Measurements from ENCODE around the gene OPRM1. TPM values are rescaled to one million over a fixed set of nuclear protein-coding genes. Genes with fewer than 3 reads are reported as not detected.

Gene OPRM1
- total and polyA plus RNA-seq, 11 donors, result not detected

- Histone ChIP-seq H3K27me3 (no peaks in the 10 kb centered on the region), H3K4me3 (no peak overlapping the region), H3K36me3 (no peaks in the 10 kb centered on the region), H3K4me1 (peaks cover 0 to 17% (median 0%) of the 10 kb centered on the region in 12 donors), H3K9me3 (no peaks in the 10 kb centered on the region), H3K27ac (no peak overlapping the region)
- DNase-seq, result no peak
- 94 to 96% (median 95%) methylated on average over 13 of the region's 13 CpGs for WGBS, 4 donors
- TF ChIP-seq CTCF (IDR thresholded peaks at IDR 0.05), result no peak
- no peak for TF ChIP-seq POLR2A (IDR thresholded peaks at IDR 0.05)
- ATAC-seq, result no peak
- intact Hi-C loops (cut with DNase I), result no loop called here
Observed at GRCh38 chr6:154242617-154243357, 203.7 kb downstream of the OPRM1 start.

GRCh38 chr6:154243793-154244750, 205.0 kb downstream of the OPRM1 start:
- 77 to 82% (median 79%) methylated on average over 6 of the region's 6 CpGs for WGBS, 4 donors
- Histone ChIP-seq H3K4me3 (peak overlapping the region in 1 of 12 donors; percentile 51), H3K9me3 (no peaks in the 10 kb centered on the region), H3K36me3 (no peaks in the 10 kb centered on the region), H3K4me1 (peaks cover 0 to 20% (median 0%) of the 10 kb centered on the region in 12 donors), H3K27ac (peak overlapping the region in 1 of 12 donors; percentile 78), H3K27me3 (no peaks in the 10 kb centered on the region)
- intact Hi-C loops (cut with DNase I), result no loop called here
- ATAC-seq, result no peak
- no peak for TF ChIP-seq CTCF (IDR thresholded peaks at IDR 0.05)
- no peak for TF ChIP-seq POLR2A (IDR thresholded peaks at IDR 0.05)
- no peak for DNase-seq

GRCh38 chr6:154245506-154245905, 206.5 kb downstream of the OPRM1 start:
- Histone ChIP-seq H3K4me1 (peaks cover 0 to 27% (median 0%) of the 10 kb centered on the region in 12 donors), H3K27me3 (no peaks in the 10 kb centered on the region), H3K27ac (peak overlapping the region in 1 of 12 donors; percentile 78), H3K36me3 (no peaks in the 10 kb centered on the region), H3K4me3 (peak overlapping the region in 1 of 12 donors; percentile 51), H3K9me3 (no peaks in the 10 kb centered on the region)
- DNase-seq, result no peak
- 67 to 86% (median 70%) methylated on average over 5 of the region's 5 CpGs for WGBS, 4 donors
- TF ChIP-seq CTCF (IDR thresholded peaks at IDR 0.05) (no peak), POLR2A (IDR thresholded peaks at IDR 0.05) (no peak)
- ATAC-seq, result no peak
- intact Hi-C loops (cut with DNase I), result no loop called here

- WGBS, 4 donors, result 73 to 87% (median 80%) methylated on average over 7 of the region's 7 CpGs
- Histone ChIP-seq H3K4me3 (peak overlapping the region in 3 of 12 donors; percentile 28 to 51 (median 34)), H3K36me3 (no peaks in the 10 kb centered on the region), H3K4me1 (peaks cover 0 to 32% (median 0%) of the 10 kb centered on the region in 12 donors), H3K9me3 (no peaks in the 10 kb centered on the region), H3K27me3 (no peaks in the 10 kb centered on the region), H3K27ac (peak overlapping the region in 1 of 12 donors; percentile 78)
- DNase-seq, result no peak
- intact Hi-C loops (cut with DNase I), result no loop called here
- no peak for ATAC-seq
- TF ChIP-seq CTCF (IDR thresholded peaks at IDR 0.05) (no peak), POLR2A (IDR thresholded peaks at IDR 0.05) (no peak)
Observed at GRCh38 chr6:154246723-154247118, 207.7 kb downstream of the OPRM1 start.

Data from heart left ventricle (tissue), 16 donors.